PFSK-1 (cell line): Measurements from ENCODE around the gene AP4S1.

Experiments used
- SIN3A ChIP-seq: IDR thresholded peaks from 2 replicates; pipeline ENCODE4 v1.6.1; 2012; ENCODE audit warnings: mild to moderate bottlenecking, low read length, moderate library complexity, borderline replicate concordance; ENCODE audit not compliant: insufficient read depth
- TAF1 ChIP-seq: IDR thresholded peaks from 2 replicates; pipeline ENCODE4 v1.6.1; 2012; ENCODE audit warnings: low read length, control low read depth, borderline replicate concordance; ENCODE audit not compliant: insufficient read depth
- TF ChIP-seq, protein P1 (sequence below), 2 experiments: IDR thresholded peaks; 2 replicates each; pipeline versions ENCODE4 v1.6.1 to v1.8.0; 2011 to 2012; ENCODE audit warnings: low read depth in 2 of 2, low read length in 2 of 2, control low read depth in 1 of 2, inconsistent platforms in 1 of 2, mild to moderate bottlenecking in 1 of 2, moderate library complexity in 1 of 2; ENCODE audit not compliant: insufficient read depth in 1 of 2

DNA sequence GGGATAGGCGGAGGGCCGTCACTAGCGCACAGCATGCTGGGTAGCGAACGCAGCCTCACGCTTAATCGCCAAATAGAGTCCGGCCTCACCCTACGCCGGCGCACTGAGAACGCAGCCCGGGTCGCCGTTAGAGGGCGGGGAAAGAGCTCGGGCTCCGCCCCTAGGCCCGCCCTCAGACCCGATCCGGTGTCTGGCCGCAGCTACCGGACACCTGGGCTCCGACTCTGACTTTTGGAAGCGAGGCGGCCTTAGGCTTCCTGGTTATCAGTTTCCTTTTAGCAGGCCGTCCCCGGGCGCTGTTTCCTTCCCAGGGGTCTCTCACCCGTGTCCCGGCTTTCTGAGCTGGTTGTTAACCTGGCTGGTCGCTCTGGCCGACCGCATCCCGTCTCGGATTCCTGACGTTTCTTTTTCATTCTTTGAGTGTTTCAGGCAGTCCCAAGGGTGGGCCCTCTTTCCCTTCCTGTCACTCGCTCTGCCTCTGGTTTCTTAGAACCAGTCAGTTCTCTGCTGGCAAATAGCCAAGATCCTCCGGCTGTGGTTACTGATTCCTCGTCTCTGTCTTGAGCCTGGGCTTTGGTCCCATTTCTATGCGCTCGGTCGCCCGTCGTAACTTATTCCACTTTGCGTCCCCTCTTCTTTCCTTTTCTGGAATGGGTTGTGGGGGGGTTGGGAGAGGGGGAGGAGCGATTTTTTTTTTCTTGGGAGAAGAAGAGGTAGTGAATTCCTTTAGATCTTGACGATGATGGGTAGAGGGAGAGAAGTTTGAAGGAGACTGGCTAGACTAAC lies 1.2 kb downstream of the AP4S1 start:
- TF ChIP-seq TAF1 (no peak), SIN3A (no peak)
- TF ChIP-seq, protein P1, sequence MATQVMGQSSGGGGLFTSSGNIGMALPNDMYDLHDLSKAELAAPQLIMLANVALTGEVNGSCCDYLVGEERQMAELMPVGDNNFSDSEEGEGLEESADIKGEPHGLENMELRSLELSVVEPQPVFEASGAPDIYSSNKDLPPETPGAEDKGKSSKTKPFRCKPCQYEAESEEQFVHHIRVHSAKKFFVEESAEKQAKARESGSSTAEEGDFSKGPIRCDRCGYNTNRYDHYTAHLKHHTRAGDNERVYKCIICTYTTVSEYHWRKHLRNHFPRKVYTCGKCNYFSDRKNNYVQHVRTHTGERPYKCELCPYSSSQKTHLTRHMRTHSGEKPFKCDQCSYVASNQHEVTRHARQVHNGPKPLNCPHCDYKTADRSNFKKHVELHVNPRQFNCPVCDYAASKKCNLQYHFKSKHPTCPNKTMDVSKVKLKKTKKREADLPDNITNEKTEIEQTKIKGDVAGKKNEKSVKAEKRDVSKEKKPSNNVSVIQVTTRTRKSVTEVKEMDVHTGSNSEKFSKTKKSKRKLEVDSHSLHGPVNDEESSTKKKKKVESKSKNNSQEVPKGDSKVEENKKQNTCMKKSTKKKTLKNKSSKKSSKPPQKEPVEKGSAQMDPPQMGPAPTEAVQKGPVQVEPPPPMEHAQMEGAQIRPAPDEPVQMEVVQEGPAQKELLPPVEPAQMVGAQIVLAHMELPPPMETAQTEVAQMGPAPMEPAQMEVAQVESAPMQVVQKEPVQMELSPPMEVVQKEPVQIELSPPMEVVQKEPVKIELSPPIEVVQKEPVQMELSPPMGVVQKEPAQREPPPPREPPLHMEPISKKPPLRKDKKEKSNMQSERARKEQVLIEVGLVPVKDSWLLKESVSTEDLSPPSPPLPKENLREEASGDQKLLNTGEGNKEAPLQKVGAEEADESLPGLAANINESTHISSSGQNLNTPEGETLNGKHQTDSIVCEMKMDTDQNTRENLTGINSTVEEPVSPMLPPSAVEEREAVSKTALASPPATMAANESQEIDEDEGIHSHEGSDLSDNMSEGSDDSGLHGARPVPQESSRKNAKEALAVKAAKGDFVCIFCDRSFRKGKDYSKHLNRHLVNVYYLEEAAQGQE (IDR thresholded peaks at IDR 0.05; ENCODE audit: insufficient read depth in 1 of 2, low read depth in 2 of 2, low read length in 2 of 2) = no peak
